Measurements from ENCODE around the gene AKT2. TPM values are rescaled to one million over a fixed set of nuclear protein-coding genes. Genes with fewer than 3 reads are reported as not detected.

Gene AKT2
- total RNA-seq, 3 donors from 2014 or later: 98.4 to 139 (median 103) TPM

GRCh38 chr19:40265763-40266099 is 19.4 kb downstream of the AKT2 start:
- Histone ChIP-seq H3K36me3 (ENCODE audit: low read depth) (no peaks in the 10 kb centered on the region), H3K4me3 (no peak overlapping the region), H3K9me3 (no peaks in the 10 kb centered on the region), H3K4me1 (ENCODE audit: low read depth) (no peaks in the 10 kb centered on the region)
- no peak for TF ChIP-seq CTCF (IDR thresholded peaks at IDR 0.05)
- DNase-seq (no peak), ATAC-seq (no peak)
- intact Hi-C loops (cut with DNase I, micrococcal nuclease): no loop called here

GRCh38 chr19:40265055-40265762 is 19.9 kb downstream of the AKT2 start:
- Histone ChIP-seq H3K4me1 (ENCODE audit: low read depth) (no peaks in the 10 kb centered on the region), H3K4me3 (no peak overlapping the region), H3K9me3 (no peaks in the 10 kb centered on the region), H3K36me3 (ENCODE audit: low read depth) (no peaks in the 10 kb centered on the region)
- no peak for ATAC-seq
- no peak for DNase-seq
- TF ChIP-seq CTCF (IDR thresholded peaks at IDR 0.05): no peak
- intact Hi-C loops (cut with DNase I, micrococcal nuclease): no loop called here

- no peak for DNase-seq
- intact Hi-C loops (cut with DNase I, micrococcal nuclease): no loop called here
- TF ChIP-seq CTCF (IDR thresholded peaks at IDR 0.05): no peak
- no peak for ATAC-seq
- Histone ChIP-seq H3K36me3 (ENCODE audit: low read depth) (no peaks in the 10 kb centered on the region), H3K4me1 (ENCODE audit: low read depth) (no peaks in the 10 kb centered on the region), H3K9me3 (no peaks in the 10 kb centered on the region), H3K4me3 (no peak overlapping the region)
Measured at GRCh38 chr19:40264314-40265054, 20.7 kb downstream of the AKT2 start.

GRCh38 chr19:40263440-40264313 is 21.5 kb downstream of the AKT2 start:
- ATAC-seq (no peak), DNase-seq (no peak)
- no peak for TF ChIP-seq CTCF (IDR thresholded peaks at IDR 0.05)
- Histone ChIP-seq H3K36me3 (ENCODE audit: low read depth) (no peaks in the 10 kb centered on the region), H3K9me3 (no peaks in the 10 kb centered on the region), H3K4me3 (no peak overlapping the region), H3K4me1 (ENCODE audit: low read depth) (no peaks in the 10 kb centered on the region)
- intact Hi-C loops (cut with DNase I, micrococcal nuclease): no loop called here

- H3K9me3 ChIP-seq: no peaks in the 10 kb centered on the region
- intact Hi-C loops (cut with DNase I, micrococcal nuclease): no loop called here
- DNase-seq: no peak
- H3K4me1 ChIP-seq (ENCODE audit: low read depth): no peaks in the 10 kb centered on the region
- no peaks in the 10 kb centered on the region for H3K36me3 ChIP-seq (ENCODE audit: low read depth)
- ATAC-seq: no peak
- no peak for TF ChIP-seq CTCF (IDR thresholded peaks at IDR 0.05)
- no peak overlapping the region for H3K4me3 ChIP-seq
Measured at GRCh38 chr19:40262422-40262821, 22.7 kb downstream of the AKT2 start.

Measured in mucosa of descending colon (tissue), 3 donors.